Caki2 (cell line): ENCODE measurements around the gene PIK3CD. TPM values are rescaled to one million over a fixed set of nuclear protein-coding genes. Genes with fewer than 3 reads are reported as not detected.

Experiments
- DNase-seq: peaks from one replicate; pipeline ENCODE4 v3.0.0-alpha.2; 2015; ENCODE audit warnings: low read depth
- in situ Hi-C: cut with HindIII; loops from 2 replicates; pipeline ENCODE4 v1.10.0; 2016; ENCODE audit warnings: low sequenced_read_pairs, low pct_unique_long_range_greater_than_20kb, mixed read lengths
- total RNA-seq: library from RNA; depleted of rRNA; stranded (reverse); fragments of >200 nt; shearing (Covaris generic); gene quantifications from 2 replicates; pipeline ENCODE4 v1.2.3, GENCODE V29; 2014; ENCODE audit warnings: low replicate concordance

The PIK3CD gene
- total RNA-seq, 1 experiment from 2014 or later = 7.0 TPM

DNA sequence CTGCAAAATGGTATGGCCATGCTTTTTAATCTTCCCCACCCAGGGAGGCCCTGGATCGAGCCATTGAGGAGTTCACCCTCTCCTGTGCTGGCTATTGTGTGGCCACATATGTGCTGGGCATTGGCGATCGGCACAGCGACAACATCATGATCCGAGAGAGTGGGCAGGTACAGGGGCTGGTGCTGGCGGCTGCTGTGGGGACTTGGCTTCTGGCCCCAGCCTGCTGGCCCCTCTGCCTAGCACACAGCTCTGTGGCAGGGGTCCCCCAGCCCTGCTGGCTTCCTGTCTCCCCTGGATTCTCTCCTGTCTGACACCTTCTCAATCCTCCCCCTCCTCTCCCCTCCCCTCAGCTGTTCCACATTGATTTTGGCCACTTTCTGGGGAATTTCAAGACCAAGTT is 72.4 kb downstream of the PIK3CD start:
- no peak for DNase-seq
- in situ Hi-C loops = no loop called here

- in situ Hi-C loops = no loop called here
- DNase-seq = no peak
These were observed 73.4 kb downstream of the PIK3CD start for GRCh38 chr1:9724706-9725476.

DNA sequence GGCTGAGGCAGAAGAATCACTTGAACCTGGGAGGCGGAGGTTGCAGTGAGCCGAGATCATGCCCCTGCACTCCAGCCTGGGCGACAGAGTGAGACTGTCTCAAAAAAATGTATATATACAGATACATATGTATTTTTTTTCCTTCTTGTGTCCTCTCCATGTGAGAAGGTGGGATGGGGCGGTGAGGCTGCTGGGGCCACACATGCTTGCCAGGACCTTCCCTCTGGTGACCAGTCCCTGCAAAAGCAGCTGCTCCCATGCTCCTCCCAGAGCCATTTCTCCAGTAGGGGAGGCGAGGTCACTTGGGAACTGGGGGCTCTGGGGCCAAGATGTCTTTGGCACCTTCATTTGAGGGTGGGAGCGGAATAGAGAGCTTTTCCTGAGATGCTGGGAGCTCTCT is 74.9 kb downstream of the PIK3CD start:
- DNase-seq = no peak
- in situ Hi-C loops = no loop called here

- in situ Hi-C loops = no loop called here
- no peak for DNase-seq
These were observed 75.5 kb downstream of the PIK3CD start for GRCh38 chr1:9726905-9727595.

GRCh38 chr1:9728451-9729295 is 77.1 kb downstream of the PIK3CD start:
- DNase-seq = no peak
- in situ Hi-C loops = no loop called here

DNA sequence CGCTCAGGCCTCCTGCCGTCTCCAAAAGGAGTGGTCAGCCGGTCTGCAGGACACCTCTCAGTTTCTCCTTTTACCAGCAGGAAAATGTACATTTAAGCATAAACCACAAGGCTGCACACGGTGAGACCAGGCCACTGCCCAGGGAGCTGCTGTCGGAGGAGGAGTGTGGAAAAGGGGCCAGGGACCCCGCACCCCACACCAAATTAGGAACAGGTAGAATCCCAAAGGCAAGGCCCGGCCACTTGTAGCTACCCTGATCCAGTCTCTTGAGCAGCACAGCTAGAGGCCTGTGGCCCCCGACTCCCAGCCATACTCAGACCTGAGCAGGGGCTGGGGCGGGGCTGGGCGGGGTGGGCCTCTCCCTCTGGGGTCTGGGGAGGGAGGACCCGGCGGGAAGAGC is 78.0 kb downstream of the PIK3CD start:
- in situ Hi-C loops = no loop called here
- DNase-seq = no peak

DNA sequence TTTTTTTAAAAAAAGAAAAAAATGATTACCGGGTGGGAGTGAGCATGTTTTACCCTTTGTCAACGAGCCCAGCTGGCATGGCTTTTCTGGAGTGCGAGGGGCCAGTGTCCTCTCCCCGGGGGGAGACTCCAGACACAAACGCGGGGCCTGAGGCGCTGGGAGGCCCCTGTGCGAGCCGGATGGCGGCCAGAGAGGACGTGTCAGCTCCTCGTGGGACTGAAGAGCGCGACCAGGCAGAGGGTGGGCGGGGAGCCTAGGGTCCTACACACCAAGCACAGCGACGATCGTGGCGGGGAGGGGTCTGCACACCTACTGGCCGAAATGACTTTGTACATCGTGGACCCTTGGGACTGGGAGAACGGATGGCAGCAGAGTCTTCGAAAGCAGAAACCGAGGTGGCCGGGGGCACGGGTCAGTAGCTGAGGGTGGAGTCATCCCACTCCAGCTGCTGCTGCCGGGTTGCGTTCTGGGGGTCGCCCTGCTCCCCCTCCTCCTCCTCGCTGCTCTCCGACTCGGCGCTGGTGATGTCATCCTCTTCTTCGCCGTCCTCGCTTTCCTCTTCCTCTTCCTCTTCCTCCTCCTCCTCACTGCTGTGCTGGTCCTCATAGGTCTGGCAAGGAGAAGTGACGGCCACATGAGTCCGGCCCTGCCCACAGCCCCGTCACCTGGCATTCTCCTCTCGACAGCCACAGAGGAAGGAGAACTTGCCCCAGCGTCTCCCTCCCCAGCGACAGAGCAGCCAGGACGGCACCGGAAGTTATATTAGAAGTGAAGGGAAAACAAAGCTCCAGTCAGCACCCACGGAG is 78.8 kb downstream of the PIK3CD start:
- in situ Hi-C loops = no loop called here
- no peak for DNase-seq

DNA sequence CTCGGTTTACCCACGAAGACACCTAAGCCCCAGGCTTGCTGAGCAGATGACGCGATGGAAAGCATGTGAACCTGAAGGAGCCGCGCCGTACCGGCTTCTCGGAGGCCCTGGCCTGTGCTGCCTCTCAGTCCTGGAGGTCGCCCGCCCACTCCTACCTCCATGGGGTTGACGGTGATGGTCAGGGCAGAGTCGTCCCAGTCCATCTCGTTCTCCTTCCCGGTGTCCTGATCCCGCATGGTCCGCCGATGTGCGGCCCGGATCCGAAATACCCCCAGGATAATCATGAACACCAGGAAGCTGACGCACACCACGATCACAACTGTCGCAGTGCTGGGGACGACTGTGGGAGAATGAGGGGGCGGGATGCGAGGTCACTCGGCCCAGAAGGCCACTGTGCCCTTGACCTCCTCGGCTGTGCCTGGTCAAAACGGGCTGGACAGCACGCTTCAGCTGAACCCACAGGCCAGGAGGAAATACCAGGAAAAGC is 79.6 kb downstream of the PIK3CD start:
- DNase-seq = no peak
- in situ Hi-C loops = no loop called here

- in situ Hi-C loops = no loop called here
- DNase-seq = no peak
These were observed 80.0 kb downstream of the PIK3CD start for GRCh38 chr1:9731561-9731960.

GRCh38 chr1:9732123-9732971 is 80.8 kb downstream of the PIK3CD start:
- no peak for DNase-seq
- in situ Hi-C loops = no loop called here

DNA sequence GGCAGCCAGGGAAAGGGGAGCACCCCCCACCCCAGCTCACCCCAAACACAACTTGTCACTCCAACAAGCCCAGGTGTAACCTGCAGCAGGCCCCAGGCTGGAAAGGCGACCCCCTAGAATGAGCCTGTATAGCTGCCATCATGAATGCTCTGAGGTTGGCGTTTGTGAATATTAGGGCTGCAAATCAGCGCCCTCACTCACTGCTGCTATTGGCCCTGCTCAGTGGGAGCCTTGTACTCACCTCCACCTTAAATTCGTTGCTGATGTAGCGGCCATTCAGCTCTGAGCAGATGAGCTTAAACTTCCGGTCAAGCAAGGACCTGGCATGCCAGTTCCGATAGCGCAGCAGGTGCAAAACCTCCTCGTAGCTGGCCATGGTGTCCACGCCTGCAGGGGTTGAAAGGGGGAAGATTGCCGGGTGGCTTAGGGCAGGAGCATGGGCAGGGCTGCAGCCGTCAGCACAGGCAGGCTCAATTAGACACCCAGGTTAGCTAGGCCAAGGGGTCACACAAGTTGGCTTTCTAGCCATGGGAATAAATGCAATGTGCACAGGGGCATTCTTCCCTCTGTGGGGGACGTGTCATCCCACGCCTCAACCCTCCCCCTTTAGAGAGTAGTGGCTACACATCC is 81.7 kb downstream of the PIK3CD start:
- in situ Hi-C loops = no loop called here
- DNase-seq = no peak

DNA sequence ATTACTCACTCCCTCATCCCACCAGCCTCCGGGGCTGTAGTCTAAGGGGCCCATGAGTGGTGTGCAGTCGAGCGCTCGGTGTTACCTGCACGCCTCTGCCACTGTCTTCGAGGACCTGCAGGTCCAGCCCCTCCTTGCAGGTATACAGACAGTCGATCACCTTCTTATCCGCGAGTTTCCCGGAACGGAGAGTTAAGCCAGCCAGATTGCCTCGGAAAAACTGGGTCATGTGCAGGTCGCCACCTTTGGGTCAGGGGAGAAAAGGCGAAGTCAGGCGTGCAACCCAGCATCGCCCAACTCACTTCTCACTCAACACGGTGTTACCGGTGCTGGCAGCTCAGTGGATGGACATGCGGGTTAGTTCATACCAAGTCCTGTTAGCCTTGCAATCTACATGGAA is 84.3 kb downstream of the PIK3CD start:
- in situ Hi-C loops = no loop called here

DNA sequence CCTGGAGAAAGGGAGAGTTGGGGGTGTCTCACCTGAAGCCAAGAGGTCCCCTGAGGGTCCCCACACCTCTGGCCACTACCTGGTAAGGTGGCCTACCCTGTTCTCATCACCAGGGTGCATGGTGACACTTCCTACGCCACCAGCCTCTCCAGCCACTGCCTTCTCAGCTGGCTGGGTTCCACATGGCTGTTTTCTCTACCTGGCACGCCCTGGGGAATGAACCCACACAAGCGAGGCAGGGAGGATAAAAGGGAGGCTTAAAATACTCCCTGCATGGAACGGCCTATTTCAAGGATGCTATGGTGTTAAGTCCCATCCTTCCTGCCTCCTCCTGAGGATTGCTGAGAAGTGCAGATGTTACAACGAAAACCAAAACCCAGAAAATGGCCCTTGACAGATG is 84.7 kb downstream of the PIK3CD start:
- no peak for DNase-seq
- in situ Hi-C loops = no loop called here

More for the DNA sequence above, 84.3 kb downstream of the PIK3CD start:
- DNase-seq = no peak

DNA sequence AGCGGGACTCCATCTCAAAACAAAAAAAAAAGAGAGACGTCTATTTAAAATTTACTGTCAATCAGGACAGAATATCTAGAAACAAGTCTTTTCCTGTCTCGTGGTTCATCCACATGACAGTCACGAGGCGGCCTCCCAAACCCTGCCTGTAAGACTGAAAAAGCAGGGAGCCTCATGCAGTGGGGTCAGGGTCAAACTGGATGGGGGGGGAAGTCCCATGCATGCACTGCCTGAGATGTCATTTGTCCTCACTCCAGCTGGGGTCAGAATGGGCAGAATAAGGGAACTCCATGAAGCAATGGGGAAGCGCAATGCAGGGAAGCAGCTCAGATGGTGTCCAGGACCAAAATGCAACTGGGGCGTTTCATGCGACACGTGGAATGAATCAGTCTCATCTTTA is 85.5 kb downstream of the PIK3CD start:
- DNase-seq = no peak
- in situ Hi-C loops = no loop called here

GRCh38 chr1:9737671-9738070 is 86.1 kb downstream of the PIK3CD start:
- in situ Hi-C loops = no loop called here

DNA sequence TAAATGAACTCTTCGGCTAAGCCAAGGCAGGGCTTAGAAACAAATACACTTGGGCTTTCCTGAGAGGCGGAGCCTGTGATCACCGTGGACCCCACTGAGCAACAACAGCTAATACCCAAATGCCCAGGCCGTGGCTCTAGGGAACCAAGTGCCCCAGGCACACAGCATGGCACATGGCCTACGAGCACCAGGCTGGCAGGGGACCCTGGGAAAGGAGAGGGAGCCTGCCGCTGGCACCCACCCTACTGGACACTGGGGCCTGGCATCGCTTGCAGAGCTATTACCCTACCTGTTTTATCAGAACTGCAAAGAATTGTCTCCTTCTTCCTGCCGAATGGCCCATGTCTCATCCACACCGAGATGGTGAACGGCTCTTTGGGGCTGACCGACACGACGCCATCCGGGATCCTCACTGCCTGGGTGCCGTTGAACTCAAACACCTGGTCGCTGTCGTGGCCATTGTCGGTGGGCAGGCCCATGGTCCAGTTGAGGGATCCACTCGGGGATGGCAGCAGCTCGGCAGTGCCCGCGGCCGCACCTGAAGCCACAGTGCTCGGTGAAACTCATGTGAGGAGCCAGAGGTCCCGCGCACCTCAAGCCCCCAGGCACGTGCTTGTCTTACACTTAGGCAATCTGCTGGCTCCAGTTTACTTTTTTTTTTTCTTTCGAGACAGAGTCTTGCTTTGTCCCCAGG is 92.7 kb downstream of the PIK3CD start:
- no peak for DNase-seq
- in situ Hi-C loops = no loop called here

More at GRCh38 chr1:9737671-9738070, 86.1 kb downstream of the PIK3CD start:
- DNase-seq = no peak
